Esophagus muscularis mucosa (tissue), 3 donors: ENCODE data around the gene ARNT2.

Experiments
- CTCF ChIP-seq, 3 experiments: fragments of 200-600 bp in 2 of 3; fragments of 450-650 bp in 1 of 3; sonication (generic) in 2 of 3; IDR thresholded peaks; one replicate each; pipeline ENCODE4 v1.5.1; 2017 to 2019; ENCODE audit warnings: antibody characterized with exemption in 3 of 3, mild to moderate bottlenecking in 2 of 3, moderate library complexity in 1 of 3
- EP300 ChIP-seq: sonication (generic); formaldehyde crosslinking; IDR thresholded peaks from one replicate; pipeline ENCODE4 v1.6.1; 2017; ENCODE audit warnings: antibody characterized with exemption

DNA sequence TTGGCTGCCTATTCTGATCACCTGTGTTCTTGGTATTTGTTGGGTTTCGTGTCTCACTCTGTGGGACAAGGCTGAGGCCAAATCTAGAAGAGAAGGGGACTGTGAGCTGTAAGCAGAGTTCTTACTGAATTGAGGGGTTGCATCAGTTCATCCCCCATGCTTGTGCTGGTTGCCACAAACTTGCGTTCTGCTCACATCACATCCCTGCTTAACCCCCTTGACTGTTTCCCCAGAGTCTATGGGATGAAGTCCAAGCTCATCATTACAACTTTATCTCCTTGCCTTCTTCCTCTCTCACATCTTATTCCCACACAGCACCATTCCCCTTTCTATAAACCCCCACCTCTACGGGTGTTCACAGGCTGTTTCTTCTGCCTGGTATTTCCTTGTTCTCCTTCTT lies 147.2 kb downstream of the ARNT2 start:
- TF ChIP-seq EP300 (no peak), CTCF (IDR thresholded peaks at IDR 0.05) (no peak)
